SK-N-DZ (cell line): Measurements from ENCODE around the gene HAX1.

Source experiments
- small RNA-seq, 2 experiments: library from RNA; depleted of rRNA; stranded (forward); fragments of <200 nt; gene quantifications; one replicate each; pipeline ENCODE3, GENCODE V24; 2014

The HAX1 gene

Small RNA genes lying within 50 kb of the gene (small RNA-seq; reads per million reads assigned to genes)
- gene RF00273 (0.04 to 0.37 reads per million in 2 experiments), gene RNU6-121P (0 reads per million in 2 experiments), gene RNU6-239P (0 reads per million in 2 experiments), gene SNORA58B (0 reads per million in 2 experiments)
